GM23338 (cell line): ENCODE data around the gene EXD3. TPM values are rescaled to one million over a fixed set of nuclear protein-coding genes. Genes with fewer than 3 reads are reported as not detected.

ENCODE experiments used
- ATAC-seq: fragments of 200-7000 bp; cut with Tn5 transposase; 3 replicates; pipeline ENCODE4 v1.9.1; 2020
- DNase-seq: peaks from one replicate; pipeline ENCODE4 v3.0.0-alpha.2; 2015; ENCODE audit warnings: low spot score
- H2AFZ ChIP-seq: fragments of 200-600 bp; sonication (generic); 2 replicates; pipeline ENCODE4 v1.8.0; 2016; ENCODE audit warnings: antibody characterized with exemption, mild to moderate bottlenecking, moderate library complexity
- H3F3A ChIP-seq: fragments of 200-600 bp; sonication (generic); replicated peaks from 2 replicates; pipeline ENCODE4 v1.8.0; 2017; ENCODE audit warnings: antibody characterized with exemption, mixed run types, low read depth
- H3K27ac ChIP-seq: fragments of 200-600 bp; sonication (generic); 2 replicates; pipeline ENCODE4 v1.6.1; 2016; ENCODE audit warnings: low read depth
- H3K27me3 ChIP-seq: fragments of 200-600 bp; sonication (generic); 2 replicates; pipeline ENCODE4 v1.8.0; 2016; ENCODE audit warnings: mild to moderate bottlenecking, mixed run types, moderate library complexity; ENCODE audit not compliant: insufficient read depth
- H3K36me3 ChIP-seq: fragments of 200-600 bp; sonication (generic); 2 replicates; pipeline ENCODE4 v1.8.0; 2016; ENCODE audit warnings: mild to moderate bottlenecking; ENCODE audit not compliant: insufficient read depth
- H3K4me1 ChIP-seq: fragments of 200-600 bp; sonication (generic); 2 replicates; pipeline ENCODE4 v1.8.0; 2016; ENCODE audit warnings: mild to moderate bottlenecking, moderate library complexity; ENCODE audit not compliant: insufficient read depth
- H3K4me2 ChIP-seq: fragments of 200-600 bp; sonication (generic); 2 replicates; pipeline ENCODE4 v1.7.1; 2017; ENCODE audit warnings: mixed run types
- H3K4me3 ChIP-seq: fragments of 200-600 bp; sonication (generic); 2 replicates; pipeline ENCODE4 v1.6.1; 2016; ENCODE audit warnings: mixed run types
- H3K79me2 ChIP-seq: fragments of 200-600 bp; sonication (generic); replicated peaks from 2 replicates; pipeline ENCODE4 v1.8.0; 2017; ENCODE audit warnings: mild to moderate bottlenecking; ENCODE audit not compliant: insufficient read depth
- H3K9me2 ChIP-seq: fragments of 200-600 bp; sonication (generic); 2 replicates; pipeline ENCODE4 v1.8.0; 2017; ENCODE audit not compliant: insufficient read depth
- H4K20me1 ChIP-seq: fragments of 200-600 bp; sonication (generic); replicated peaks from 2 replicates; pipeline ENCODE4 v1.8.0; 2017; ENCODE audit warnings: mild to moderate bottlenecking; ENCODE audit not compliant: insufficient read depth
- H3K27ac Mint-ChIP-seq: 2 replicates; pipeline ENCODE4 v1.8.0; 2020; ENCODE audit warnings: inconsistent platforms, mild to moderate bottlenecking, moderate library complexity, mixed read lengths
- H3K27me3 Mint-ChIP-seq: 3 replicates; pipeline ENCODE4 v1.8.0; 2022; ENCODE audit warnings: low read depth, mild to moderate bottlenecking, moderate library complexity, mixed read lengths, inconsistent platforms; ENCODE audit not compliant: insufficient read depth, poor library complexity
- H3K36me3 Mint-ChIP-seq: 3 replicates; pipeline ENCODE4 v1.8.0; 2021; ENCODE audit warnings: low read depth, mild to moderate bottlenecking, inconsistent platforms, moderate library complexity, mixed read lengths
- H3K4me1 Mint-ChIP-seq: 3 replicates; pipeline ENCODE4 v1.8.0; 2020; ENCODE audit warnings: mild to moderate bottlenecking, inconsistent platforms, mixed read lengths
- H3K4me3 Mint-ChIP-seq: 3 replicates; pipeline ENCODE4 v1.8.0; 2021; ENCODE audit warnings: moderate library complexity, mild to moderate bottlenecking, inconsistent platforms, mixed read lengths
- H3K9me3 Mint-ChIP-seq: 3 replicates; pipeline ENCODE4 v1.8.0; 2020; ENCODE audit warnings: moderate library complexity, mild to moderate bottlenecking, inconsistent platforms, mixed read lengths
- CREB1 ChIP-seq: fragments of 250-450 bp; sonication (Bioruptor Pico); IDR thresholded peaks from 2 replicates; pipeline ENCODE4 v1.5.0; 2020; ENCODE audit warnings: low read depth, mild to moderate bottlenecking, moderate library complexity
- EZH2 ChIP-seq: fragments of 200-600 bp; sonication (generic); IDR thresholded peaks from one replicate; pipeline ENCODE4 v1.8.0; 2017; ENCODE audit warnings: antibody characterized with exemption, mild to moderate bottlenecking, low read depth; ENCODE audit not compliant: unreplicated experiment
- EZH2phosphoT487 ChIP-seq: fragments of 200-600 bp; sonication (generic); IDR thresholded peaks from one replicate; pipeline ENCODE4 v1.8.1; 2018; ENCODE audit warnings: antibody characterized with exemption; ENCODE audit not compliant: unreplicated experiment
- JUNB ChIP-seq: IDR thresholded peaks from one replicate; pipeline ENCODE4 v1.6.1; 2016; ENCODE audit warnings: antibody characterized with exemption; ENCODE audit not compliant: unreplicated experiment
- NANOG ChIP-seq: IDR thresholded peaks from 2 replicates; pipeline ENCODE4 v1.6.1; 2016; ENCODE audit warnings: antibody characterized with exemption, borderline replicate concordance
- POLR2AphosphoS5 ChIP-seq: IDR thresholded peaks from 2 replicates; pipeline ENCODE4 v1.6.1; 2016; ENCODE audit warnings: antibody characterized with exemption, low read depth
- STAT1 ChIP-seq: IDR thresholded peaks from one replicate; pipeline ENCODE4 v1.6.1; 2016; ENCODE audit warnings: antibody characterized with exemption; ENCODE audit not compliant: unreplicated experiment
- ZNF114 ChIP-seq: fragments of 250-450 bp; sonication (Bioruptor Pico); IDR thresholded peaks from 2 replicates; pipeline ENCODE4 v1.5.0; 2020; ENCODE audit warnings: mild to moderate bottlenecking, moderate library complexity
- ZNF331 ChIP-seq: fragments of 250-450 bp; sonication (Bioruptor Pico); IDR thresholded peaks from 2 replicates; pipeline ENCODE4 v1.5.0; 2020; ENCODE audit warnings: low read depth, mild to moderate bottlenecking, moderate library complexity
- polyA plus RNA-seq: library from polyadenylated mRNA; unstranded; fragments of >200 nt; fragmentation: Nextera tagmentation; extraction: Ambion mirVana; gene quantifications from 2 replicates; pipeline ENCODE4 v1.2.1, GENCODE V29; 2016
- total RNA-seq: library from RNA; depleted of rRNA; stranded (reverse); fragments of >200 nt; shearing (Covaris generic); gene quantifications from 2 replicates; pipeline ENCODE4 v1.2.3, GENCODE V29; 2014
- TF ChIP-seq, protein P1 (sequence below), 2 experiments: fragments of 200-600 bp in 1 of 2; sonication (generic) in 1 of 2; conservative IDR thresholded peaks; 2 replicates each; pipeline versions ENCODE4 v1.5.1 to v1.6.1; 2016 to 2017; ENCODE audit warnings: antibody characterized with exemption in 2 of 2, low read depth in 2 of 2, mild to moderate bottlenecking in 2 of 2, moderate library complexity in 1 of 2
- TF ChIP-seq, protein P2 (sequence below): IDR thresholded peaks from 2 replicates; pipeline ENCODE4 v1.6.1; 2016; ENCODE audit warnings: antibody characterized with exemption
- TF ChIP-seq, protein P3 (sequence below): IDR thresholded peaks from one replicate; pipeline ENCODE4 v1.6.1; 2018; ENCODE audit warnings: antibody characterized with exemption; ENCODE audit not compliant: unreplicated experiment

Gene EXD3
- total and polyA plus RNA-seq, 2 experiments from 2014 or later = 3.6 to 9.7 TPM

DNA sequence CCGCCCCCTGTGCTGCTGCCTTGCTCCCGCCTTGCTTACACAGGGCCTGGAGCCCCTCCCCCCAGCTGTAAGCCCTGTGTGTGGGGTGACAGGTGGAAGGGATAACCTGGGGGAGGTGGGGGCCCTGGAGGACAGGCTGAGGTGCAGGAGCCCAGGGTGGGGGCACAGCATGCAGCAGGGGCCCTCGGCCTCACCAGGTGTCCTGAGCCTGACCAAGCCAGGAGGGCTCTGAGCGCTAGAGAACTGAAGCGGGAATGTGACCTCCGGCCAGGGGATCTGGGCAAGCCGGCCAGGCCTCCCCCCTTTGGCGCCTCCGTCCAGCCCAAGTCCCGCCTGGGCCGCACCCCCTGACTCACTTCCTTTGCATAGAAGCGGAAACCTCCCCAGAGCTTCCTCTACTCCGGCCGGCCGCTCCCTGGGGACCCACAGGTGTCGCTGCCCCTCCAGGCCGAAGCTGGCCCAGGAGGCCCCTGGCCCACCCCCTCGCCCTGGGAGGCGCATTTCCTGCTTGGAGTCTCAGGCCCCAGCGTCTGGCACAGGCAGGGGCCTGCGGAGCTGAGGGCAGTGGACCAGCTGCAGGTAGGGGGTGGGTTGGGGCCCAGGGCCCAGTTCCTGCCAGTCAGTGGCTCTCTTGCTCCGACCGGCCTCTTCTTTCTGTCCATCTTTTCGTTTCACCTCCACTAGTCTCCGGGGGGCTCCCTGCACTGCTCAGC, 145.5 kb downstream of the EXD3 start, which contains the start of gene TOR4A (continued):
- TF ChIP-seq, protein P1, sequence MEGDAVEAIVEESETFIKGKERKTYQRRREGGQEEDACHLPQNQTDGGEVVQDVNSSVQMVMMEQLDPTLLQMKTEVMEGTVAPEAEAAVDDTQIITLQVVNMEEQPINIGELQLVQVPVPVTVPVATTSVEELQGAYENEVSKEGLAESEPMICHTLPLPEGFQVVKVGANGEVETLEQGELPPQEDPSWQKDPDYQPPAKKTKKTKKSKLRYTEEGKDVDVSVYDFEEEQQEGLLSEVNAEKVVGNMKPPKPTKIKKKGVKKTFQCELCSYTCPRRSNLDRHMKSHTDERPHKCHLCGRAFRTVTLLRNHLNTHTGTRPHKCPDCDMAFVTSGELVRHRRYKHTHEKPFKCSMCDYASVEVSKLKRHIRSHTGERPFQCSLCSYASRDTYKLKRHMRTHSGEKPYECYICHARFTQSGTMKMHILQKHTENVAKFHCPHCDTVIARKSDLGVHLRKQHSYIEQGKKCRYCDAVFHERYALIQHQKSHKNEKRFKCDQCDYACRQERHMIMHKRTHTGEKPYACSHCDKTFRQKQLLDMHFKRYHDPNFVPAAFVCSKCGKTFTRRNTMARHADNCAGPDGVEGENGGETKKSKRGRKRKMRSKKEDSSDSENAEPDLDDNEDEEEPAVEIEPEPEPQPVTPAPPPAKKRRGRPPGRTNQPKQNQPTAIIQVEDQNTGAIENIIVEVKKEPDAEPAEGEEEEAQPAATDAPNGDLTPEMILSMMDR (conservative IDR thresholded peaks at IDR 0.05; ENCODE audit: low read depth in 2 of 2) = peak in 1 of 2 experiments; percentile 43; a peak in 2 of 4 replicates
- no peak for TF ChIP-seq EZH2phosphoT487

DNA sequence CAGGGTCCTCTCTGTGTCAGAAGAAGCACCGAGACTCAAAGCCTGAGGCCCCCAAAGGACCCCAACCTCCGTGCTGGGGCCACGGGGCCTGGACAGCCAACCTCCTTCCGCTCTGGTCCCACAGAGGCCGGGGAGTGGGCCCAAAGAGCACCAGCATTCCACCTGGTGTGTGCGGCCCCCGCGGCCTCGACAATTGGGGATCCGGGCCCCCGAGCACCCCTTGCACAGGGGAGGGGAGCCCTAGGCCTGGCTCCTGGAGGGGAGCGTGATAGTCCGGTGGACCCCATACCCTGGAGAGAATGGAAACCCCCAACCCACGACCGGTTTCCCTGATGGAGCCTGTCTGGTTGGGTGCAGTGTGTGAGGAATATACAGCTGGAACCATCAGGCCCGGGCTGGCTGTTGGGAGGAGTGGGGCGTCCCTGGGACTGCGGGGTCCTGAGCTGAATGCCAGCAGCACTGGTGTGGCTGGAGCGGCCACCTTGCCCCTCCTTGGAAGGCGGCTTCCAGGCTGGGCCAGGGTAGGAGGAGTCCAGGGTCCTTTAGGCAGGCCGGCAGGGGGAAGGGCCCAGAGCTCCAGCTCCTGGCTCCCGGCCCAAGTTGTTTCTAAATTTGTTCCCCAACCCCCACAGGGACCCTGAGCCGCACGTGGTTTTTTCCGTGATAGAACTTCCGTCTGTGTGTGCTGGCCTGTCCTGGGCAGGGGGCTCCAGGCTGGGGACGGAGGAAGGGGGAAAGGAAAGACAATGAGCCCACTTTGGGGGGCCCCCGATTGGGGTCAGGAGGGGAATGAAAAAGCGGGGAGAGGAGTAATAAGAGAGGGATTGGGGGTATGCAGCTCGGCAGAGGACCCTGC, 146.3 kb downstream of the EXD3 start:
- peak overlapping the region; percentile 97 for H3K27ac Mint-ChIP-seq
- ATAC-seq (peak; percentile 24), DNase-seq (peak; percentile 79)
- H3K4me3 Mint-ChIP-seq = peak overlapping the region; percentile 68
- Histone ChIP-seq H2AFZ (peak overlapping the region; percentile 47; the same call in 1 of the 2 replicates), H3K9me2 (no peaks in the 10 kb centered on the region), H3K79me2 (no peaks in the 10 kb centered on the region), H3K27me3 (peaks cover 4% of the 10 kb centered on the region; the same call in 1 of the 2 replicates), H4K20me1 (no peaks in the 10 kb centered on the region), H3K4me3 (peak overlapping the region; percentile 64), H3K4me1 (peaks cover 12% of the 10 kb centered on the region), H3F3A (0 out of 2 replicates have a peak, but pooled peaks cover 13% of the 10 kb centered on the region), H3K27ac (peak overlapping the region; percentile 94), H3K4me2 (peak overlapping the region; percentile 88), H3K36me3 (no peaks in the 10 kb centered on the region)
- H3K27me3 Mint-ChIP-seq = peaks cover 31% of the 10 kb centered on the region
- no peaks in the 10 kb centered on the region; the same call in 2 of the 3 replicates for H3K9me3 Mint-ChIP-seq
- peaks cover 36% of the 10 kb centered on the region for H3K4me1 Mint-ChIP-seq
- peaks cover 7% of the 10 kb centered on the region for H3K36me3 Mint-ChIP-seq
- TF ChIP-seq, protein P1 (conservative IDR thresholded peaks at IDR 0.05; ENCODE audit: low read depth in 2 of 2) = no peak
- TF ChIP-seq CREB1 = no peak
- no peak for TF ChIP-seq ZNF331 (CRISPR knock-in tag)
- no peak for TF ChIP-seq POLR2AphosphoS5
- TF ChIP-seq, protein P2, sequence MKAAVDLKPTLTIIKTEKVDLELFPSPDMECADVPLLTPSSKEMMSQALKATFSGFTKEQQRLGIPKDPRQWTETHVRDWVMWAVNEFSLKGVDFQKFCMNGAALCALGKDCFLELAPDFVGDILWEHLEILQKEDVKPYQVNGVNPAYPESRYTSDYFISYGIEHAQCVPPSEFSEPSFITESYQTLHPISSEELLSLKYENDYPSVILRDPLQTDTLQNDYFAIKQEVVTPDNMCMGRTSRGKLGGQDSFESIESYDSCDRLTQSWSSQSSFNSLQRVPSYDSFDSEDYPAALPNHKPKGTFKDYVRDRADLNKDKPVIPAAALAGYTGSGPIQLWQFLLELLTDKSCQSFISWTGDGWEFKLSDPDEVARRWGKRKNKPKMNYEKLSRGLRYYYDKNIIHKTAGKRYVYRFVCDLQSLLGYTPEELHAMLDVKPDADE = no peak
- TF ChIP-seq NANOG = no peak
- TF ChIP-seq, protein P3, sequence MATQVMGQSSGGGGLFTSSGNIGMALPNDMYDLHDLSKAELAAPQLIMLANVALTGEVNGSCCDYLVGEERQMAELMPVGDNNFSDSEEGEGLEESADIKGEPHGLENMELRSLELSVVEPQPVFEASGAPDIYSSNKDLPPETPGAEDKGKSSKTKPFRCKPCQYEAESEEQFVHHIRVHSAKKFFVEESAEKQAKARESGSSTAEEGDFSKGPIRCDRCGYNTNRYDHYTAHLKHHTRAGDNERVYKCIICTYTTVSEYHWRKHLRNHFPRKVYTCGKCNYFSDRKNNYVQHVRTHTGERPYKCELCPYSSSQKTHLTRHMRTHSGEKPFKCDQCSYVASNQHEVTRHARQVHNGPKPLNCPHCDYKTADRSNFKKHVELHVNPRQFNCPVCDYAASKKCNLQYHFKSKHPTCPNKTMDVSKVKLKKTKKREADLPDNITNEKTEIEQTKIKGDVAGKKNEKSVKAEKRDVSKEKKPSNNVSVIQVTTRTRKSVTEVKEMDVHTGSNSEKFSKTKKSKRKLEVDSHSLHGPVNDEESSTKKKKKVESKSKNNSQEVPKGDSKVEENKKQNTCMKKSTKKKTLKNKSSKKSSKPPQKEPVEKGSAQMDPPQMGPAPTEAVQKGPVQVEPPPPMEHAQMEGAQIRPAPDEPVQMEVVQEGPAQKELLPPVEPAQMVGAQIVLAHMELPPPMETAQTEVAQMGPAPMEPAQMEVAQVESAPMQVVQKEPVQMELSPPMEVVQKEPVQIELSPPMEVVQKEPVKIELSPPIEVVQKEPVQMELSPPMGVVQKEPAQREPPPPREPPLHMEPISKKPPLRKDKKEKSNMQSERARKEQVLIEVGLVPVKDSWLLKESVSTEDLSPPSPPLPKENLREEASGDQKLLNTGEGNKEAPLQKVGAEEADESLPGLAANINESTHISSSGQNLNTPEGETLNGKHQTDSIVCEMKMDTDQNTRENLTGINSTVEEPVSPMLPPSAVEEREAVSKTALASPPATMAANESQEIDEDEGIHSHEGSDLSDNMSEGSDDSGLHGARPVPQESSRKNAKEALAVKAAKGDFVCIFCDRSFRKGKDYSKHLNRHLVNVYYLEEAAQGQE = no peak
- no peak for TF ChIP-seq EZH2phosphoT487
- TF ChIP-seq EZH2 = no peak
- no peak for TF ChIP-seq STAT1
- no peak for TF ChIP-seq ZNF114 (CRISPR knock-in tag)
- TF ChIP-seq JUNB = no peak
